Natural killer cell (primary cell): ENCODE data around the gene NOP14. TPM values are rescaled to one million over a fixed set of nuclear protein-coding genes. Genes with fewer than 3 reads are reported as not detected.
A peak's percentile ranks its signal among the peaks of the same experiment; 100 is the strongest.

Source experiments
- ATAC-seq, 3 donors: fragments of 150-1000 bp in 2 of 3; fragments of 200-7000 bp in 1 of 3; cut with Tn5 transposase; 1 replicate in 1 of 3; 2 replicates in 2 of 3; pipeline ENCODE4 v1.10.0; 2021; ENCODE audit warnings: mild to moderate bottlenecking in 2 of 3, moderate library complexity in 2 of 3
- DNase-seq, 2 donors: peaks; one replicate each; pipeline versions ENCODE4 v3.0.0 to v3.0.0-alpha.2; 2013 to 2021; ENCODE audit warnings: mixed read lengths in 1 of 2
- H3K27ac ChIP-seq: one replicate; pipeline ENCODE4 v1.5.1; 2013; ENCODE audit warnings: mild to moderate bottlenecking, low read length
- H3K27me3 ChIP-seq: one replicate; pipeline ENCODE4 v1.6.1; 2013; ENCODE audit warnings: low read length; ENCODE audit not compliant: control insufficient read depth, insufficient read depth
- H3K36me3 ChIP-seq: one replicate; pipeline ENCODE4 v1.6.1; 2013; ENCODE audit warnings: low read length; ENCODE audit not compliant: control insufficient read depth, insufficient read depth
- H3K4me1 ChIP-seq: one replicate; pipeline ENCODE4 v1.6.1; 2013; ENCODE audit warnings: low read length; ENCODE audit not compliant: control insufficient read depth, insufficient read depth
- H3K4me3 ChIP-seq: one replicate; pipeline ENCODE4 v1.5.1; 2013; ENCODE audit warnings: low read length
- H3K9me3 ChIP-seq: one replicate; pipeline ENCODE4 v1.6.1; 2013; ENCODE audit warnings: low read length; ENCODE audit not compliant: control insufficient read depth, insufficient read depth
- H3K27ac Mint-ChIP-seq, 2 donors: one replicate each; pipeline ENCODE4 v1.8.0; 2022; ENCODE audit warnings: mild to moderate bottlenecking in 2 of 2, mixed read lengths in 2 of 2, moderate library complexity in 1 of 2
- H3K27me3 Mint-ChIP-seq, 2 donors: one replicate each; pipeline ENCODE4 v1.8.0; 2022; ENCODE audit warnings: low read depth in 2 of 2, mixed read lengths in 2 of 2
- H3K36me3 Mint-ChIP-seq: one replicate; pipeline ENCODE4 v1.8.0; 2022; ENCODE audit warnings: mixed read lengths
- H3K4me1 Mint-ChIP-seq, 2 donors: one replicate each; pipeline ENCODE4 v1.8.0; 2022; ENCODE audit warnings: mixed read lengths in 2 of 2
- H3K4me3 Mint-ChIP-seq: one replicate; pipeline ENCODE4 v1.8.0; 2022; ENCODE audit warnings: mild to moderate bottlenecking, moderate library complexity, mixed read lengths
- H3K9me3 Mint-ChIP-seq, 2 donors: one replicate each; pipeline ENCODE4 v1.8.0; 2022; ENCODE audit warnings: mixed read lengths in 2 of 2
- CTCF ChIP-seq: fragments of 200-600 bp; IDR thresholded peaks from one replicate; pipeline ENCODE4 v1.8.0; 2022; ENCODE audit warnings: antibody characterized with exemption
- WGBS: methylation state at CpG from one replicate; pipeline ENCODE4 v1.1.7; 2013; ENCODE audit warnings: missing lambda C conversion rate; ENCODE audit not compliant: insufficient coverage; 5-methylcytosine and 5-hydroxymethylcytosine counted together
- intact Hi-C: fragments of 100-400 bp; cut with micrococcal nuclease; formaldehyde crosslinking; loops from one replicate; pipeline ENCODE4 v1.14.2; 2022
- total RNA-seq, 4 donors: library from RNA; stranded (reverse); fragments of 120-200 nt in 1 of 4; gene quantifications; one replicate each; pipeline versions ENCODE4 v1.2.3 to v1.2.4, GENCODE V29; 2013 to 2022

Gene NOP14
- total RNA-seq, 3 donors from 2014 or later (not counting 1 experiment from before 2014, with no cell fraction given) = 20.9 to 25.0 (median 21.1) TPM

DNA sequence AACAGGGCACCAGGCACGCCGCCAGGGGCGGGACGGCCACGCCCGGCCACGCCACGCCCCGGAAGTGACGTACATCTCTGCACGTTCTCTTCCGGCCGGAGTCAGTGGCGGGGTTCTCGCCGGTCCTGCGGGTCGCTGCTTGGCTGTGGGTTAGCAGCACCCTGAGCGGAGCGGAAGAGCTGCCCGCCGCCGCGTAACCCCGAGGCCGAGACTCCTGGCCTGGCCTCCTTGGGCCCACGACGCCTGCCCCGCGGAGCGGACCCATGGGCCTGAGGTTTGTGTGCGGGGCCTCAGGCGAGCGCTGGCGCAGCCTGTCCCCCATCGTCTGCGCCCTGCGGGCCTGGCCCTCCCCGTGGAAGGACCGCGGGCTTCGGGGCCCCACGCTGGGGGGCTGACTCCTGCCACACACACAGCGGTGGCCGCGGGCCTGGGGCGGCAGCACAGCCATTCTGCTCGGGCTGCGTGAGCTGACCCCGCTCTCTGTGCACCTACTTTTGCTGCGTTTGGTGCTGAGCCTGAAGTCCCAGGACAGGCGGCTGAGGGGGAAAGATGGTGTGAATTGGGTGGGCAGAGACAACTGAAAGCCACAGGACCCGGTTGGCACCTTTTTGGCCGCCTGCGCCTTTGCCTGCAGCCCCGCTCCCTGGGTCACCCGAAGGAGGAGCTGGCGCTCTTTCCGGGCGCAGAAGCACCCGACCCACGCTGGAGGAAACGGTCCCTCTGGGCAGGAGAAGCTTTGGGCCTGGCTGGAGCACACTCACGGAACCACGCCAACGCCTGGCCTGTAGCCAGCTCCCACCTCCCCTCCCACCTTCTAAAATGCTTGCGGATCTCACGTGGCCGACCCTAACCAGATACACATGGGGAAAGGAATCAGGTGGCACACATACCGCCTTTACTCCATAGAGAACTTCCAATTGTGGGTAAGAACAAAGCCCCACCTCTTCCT, 28.1 kb downstream of the NOP14 start:
- Histone ChIP-seq H3K27ac (peak overlapping the region; percentile 65), H3K4me3 (peak overlapping the region; percentile 55), H3K9me3 (no peaks in the 10 kb centered on the region), H3K4me1 (peaks cover 60% of the 10 kb centered on the region), H3K36me3 (peaks cover 39% of the 10 kb centered on the region), H3K27me3 (no peaks in the 10 kb centered on the region)
- Mint-ChIP-seq H3K4me1 (peaks cover 39 to 44% of the 10 kb centered on the region in 2 donors), H3K27me3 (no peaks in the 10 kb centered on the region), H3K27ac (peak overlapping the region; percentile 71 to 83), H3K36me3 (no peaks in the 10 kb centered on the region), H3K9me3 (no peaks in the 10 kb centered on the region), H3K4me3 (peak overlapping the region; percentile 78)
- intact Hi-C loops = loop anchor here (2.0 to 10.0 kb wide), 4 partner anchors 28 to 170 kb away; partner anchors contain the start of genes GRK4 and NOP14
- DNase-seq = peak; percentile 98
- ATAC-seq = peak; percentile 78 to 86 (median 83)
- under 1% methylated on average over 70 of the region's 70 CpGs for WGBS
- no peak for TF ChIP-seq CTCF

DNA sequence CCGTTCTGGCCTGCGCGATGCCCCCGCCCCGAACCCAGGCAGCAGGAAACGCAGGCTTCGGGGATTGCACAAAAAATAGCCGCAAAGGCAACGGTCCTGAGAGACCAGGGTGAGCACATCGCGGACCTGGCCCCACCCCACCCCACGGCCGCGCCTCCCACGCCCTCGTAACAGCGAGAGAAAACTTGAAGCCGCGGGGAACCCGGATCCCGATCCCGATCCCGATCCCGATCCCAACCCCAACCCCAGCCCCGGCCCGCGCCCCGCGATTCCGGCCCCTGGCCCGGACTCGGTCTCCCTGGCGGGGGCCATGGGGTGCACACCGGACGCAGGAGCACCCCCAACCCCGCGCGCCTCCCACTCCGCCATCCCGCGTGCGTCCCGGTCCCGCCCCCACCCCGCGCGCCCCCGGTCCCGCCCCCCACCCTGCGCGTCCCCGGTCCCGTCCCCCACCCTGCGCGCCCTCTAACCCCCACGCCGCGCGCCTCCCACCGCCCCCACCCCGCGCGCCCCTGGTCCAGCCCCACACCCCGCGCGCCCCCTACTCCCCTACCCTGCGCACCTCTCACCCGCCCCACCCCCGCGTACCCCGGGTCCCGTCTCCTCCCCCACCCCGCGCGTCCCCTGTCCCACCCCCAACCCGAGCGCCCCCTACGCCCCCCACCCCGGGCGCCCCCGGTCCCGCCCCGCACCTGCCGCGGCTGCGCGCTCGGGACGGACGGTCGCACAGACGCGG, 29.0 kb downstream of the NOP14 start:
- no peaks in the 10 kb centered on the region for H3K27me3 ChIP-seq
- peak overlapping the region; percentile 71 to 92 for H3K27ac Mint-ChIP-seq
- TF ChIP-seq CTCF = no peak
- no peaks in the 10 kb centered on the region for H3K36me3 Mint-ChIP-seq
- no peaks in the 10 kb centered on the region for H3K27me3 Mint-ChIP-seq
- peak overlapping the region; percentile 72 for H3K27ac ChIP-seq
- H3K4me3 Mint-ChIP-seq = peak overlapping the region; percentile 78
- no peaks in the 10 kb centered on the region for H3K9me3 Mint-ChIP-seq
- DNase-seq (peak; percentile 37 to 74), ATAC-seq (peak; percentile 14 to 40 (median 24))
- under 1% methylated on average over 56 of the region's 93 CpGs for WGBS
- H3K4me3 ChIP-seq = peak overlapping the region; percentile 51
- H3K36me3 ChIP-seq = peaks cover 35% of the 10 kb centered on the region
- H3K9me3 ChIP-seq = no peaks in the 10 kb centered on the region
- peaks cover 39 to 44% of the 10 kb centered on the region in 2 donors for H3K4me1 Mint-ChIP-seq
- intact Hi-C loops = loop anchor here (2.0 to 10.0 kb wide), 4 partner anchors 29 to 169 kb away; partner anchors contain the start of genes GRK4 and NOP14
- H3K4me1 ChIP-seq = peaks cover 60% of the 10 kb centered on the region

GRCh38 chr4:2933566-2934076, 29.6 kb downstream of the NOP14 start:
- no peak for TF ChIP-seq CTCF
- Histone ChIP-seq H3K9me3 (no peaks in the 10 kb centered on the region), H3K4me3 (peak overlapping the region; percentile 51), H3K27ac (peak overlapping the region; percentile 72), H3K4me1 (peaks cover 60% of the 10 kb centered on the region), H3K27me3 (no peaks in the 10 kb centered on the region), H3K36me3 (peaks cover 35% of the 10 kb centered on the region)
- Mint-ChIP-seq H3K27ac (peak overlapping the region; percentile 85 to 92), H3K4me1 (peaks cover 33 to 40% of the 10 kb centered on the region in 2 donors), H3K9me3 (no peaks in the 10 kb centered on the region), H3K4me3 (peak overlapping the region; percentile 86), H3K27me3 (no peaks in the 10 kb centered on the region), H3K36me3 (no peaks in the 10 kb centered on the region)
- DNase-seq = no peak
- 36% methylated on average over 28 of the region's 31 CpGs for WGBS
- intact Hi-C loops = loop anchor here (2.0 to 10.0 kb wide), 4 partner anchors 29 to 169 kb away; partner anchors contain the start of genes GRK4 and NOP14
- no peak for ATAC-seq
